Measurements from ENCODE around the gene YTHDF1. TPM values are rescaled to one million over a fixed set of nuclear protein-coding genes. Genes with fewer than 3 reads are reported as not detected.

The YTHDF1 gene
- total RNA-seq, 1 experiment from 2014 or later = 42.6 TPM

GRCh38 chr20:63196768-63197470 lies 19.0 kb downstream of the YTHDF1 start:
- H4K20me1 ChIP-seq (ENCODE audit: insufficient read depth) = peaks cover 72% of the 10 kb centered on the region
- H3K79me2 ChIP-seq (ENCODE audit: low read depth) = peaks cover 61% of the 10 kb centered on the region
- H3K27ac ChIP-seq = no peak overlapping the region
- H3K36me3 ChIP-seq (ENCODE audit: low read depth) = peaks cover 37% of the 10 kb centered on the region; the same call in 1 of the 2 replicates
- no peaks in the 10 kb centered on the region for H3K4me1 ChIP-seq (replicated peaks; ENCODE audit: insufficient read depth)
- no TSS peak for BruUV-seq (replicated peaks)
- no peaks in the 10 kb centered on the region for H3K9me3 ChIP-seq (ENCODE audit: insufficient read depth, low read depth)
- no peaks in the 10 kb centered on the region for H3K9me2 ChIP-seq (ENCODE audit: insufficient read depth)
- ChIA-PET CTCF (no interaction called here), POLR2A (ENCODE audit: unreplicated experiment) (interaction anchor here (0.5 kb wide), 1 partner anchor 403 kb away, joined by 4 read pairs; no protein-coding TSS in a partner anchor)
- no peaks in the 10 kb centered on the region for H3K27me3 ChIP-seq (ENCODE audit: insufficient read depth, low read depth)
- DNase-seq = no peak
- TF ChIP-seq, protein P1, sequence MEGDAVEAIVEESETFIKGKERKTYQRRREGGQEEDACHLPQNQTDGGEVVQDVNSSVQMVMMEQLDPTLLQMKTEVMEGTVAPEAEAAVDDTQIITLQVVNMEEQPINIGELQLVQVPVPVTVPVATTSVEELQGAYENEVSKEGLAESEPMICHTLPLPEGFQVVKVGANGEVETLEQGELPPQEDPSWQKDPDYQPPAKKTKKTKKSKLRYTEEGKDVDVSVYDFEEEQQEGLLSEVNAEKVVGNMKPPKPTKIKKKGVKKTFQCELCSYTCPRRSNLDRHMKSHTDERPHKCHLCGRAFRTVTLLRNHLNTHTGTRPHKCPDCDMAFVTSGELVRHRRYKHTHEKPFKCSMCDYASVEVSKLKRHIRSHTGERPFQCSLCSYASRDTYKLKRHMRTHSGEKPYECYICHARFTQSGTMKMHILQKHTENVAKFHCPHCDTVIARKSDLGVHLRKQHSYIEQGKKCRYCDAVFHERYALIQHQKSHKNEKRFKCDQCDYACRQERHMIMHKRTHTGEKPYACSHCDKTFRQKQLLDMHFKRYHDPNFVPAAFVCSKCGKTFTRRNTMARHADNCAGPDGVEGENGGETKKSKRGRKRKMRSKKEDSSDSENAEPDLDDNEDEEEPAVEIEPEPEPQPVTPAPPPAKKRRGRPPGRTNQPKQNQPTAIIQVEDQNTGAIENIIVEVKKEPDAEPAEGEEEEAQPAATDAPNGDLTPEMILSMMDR (conservative IDR thresholded peaks at IDR 0.05) = no peak
- no peak for TF ChIP-seq EZH2 (IDR thresholded peaks at IDR 0.05; ENCODE audit: low read depth)
- no peak overlapping the region for H2AFZ ChIP-seq
- H3K4me3 ChIP-seq = no peak overlapping the region
- peaks cover 34% of the 10 kb centered on the region for H3F3A ChIP-seq (ENCODE audit: insufficient read depth, low read depth)
- intact Hi-C loops (cut with micrococcal nuclease; ENCODE audit: unreplicated experiment) = no loop called here
- no peak overlapping the region for H3K4me2 ChIP-seq

GRCh38 chr20:63194797-63195173 lies 21.1 kb downstream of the YTHDF1 start:
- no peak overlapping the region for H3K4me2 ChIP-seq

GRCh38 chr20:63194007-63194796 lies 21.7 kb downstream of the YTHDF1 start:
- H3K4me2 ChIP-seq = no peak overlapping the region
- 0 out of 2 replicates have a peak, but pooled peaks cover 25% of the 10 kb centered on the region for H3K36me3 ChIP-seq (ENCODE audit: low read depth)
- intact Hi-C loops (cut with micrococcal nuclease; ENCODE audit: unreplicated experiment) = no loop called here
- peaks cover 45% of the 10 kb centered on the region for H4K20me1 ChIP-seq (ENCODE audit: insufficient read depth)
- H3K79me2 ChIP-seq (ENCODE audit: low read depth) = peaks cover 34% of the 10 kb centered on the region
- H3F3A ChIP-seq (ENCODE audit: insufficient read depth, low read depth) = peaks cover 37% of the 10 kb centered on the region; the same call in 1 of the 2 replicates
- TF ChIP-seq EZH2 (IDR thresholded peaks at IDR 0.05; ENCODE audit: low read depth) = no peak
- TF ChIP-seq, protein P1 (conservative IDR thresholded peaks at IDR 0.05) = no peak
- H3K27me3 ChIP-seq (ENCODE audit: insufficient read depth, low read depth) = no peaks in the 10 kb centered on the region
- H3K9me2 ChIP-seq (ENCODE audit: insufficient read depth) = no peaks in the 10 kb centered on the region
- peaks cover 11% of the 10 kb centered on the region for H3K4me1 ChIP-seq (replicated peaks; ENCODE audit: insufficient read depth)
- POLR2A ChIA-PET (ENCODE audit: unreplicated experiment) = no interaction called here
- H3K4me3 ChIP-seq = no peak overlapping the region
- BruUV-seq (replicated peaks) = no TSS peak
- no peak overlapping the region for H3K27ac ChIP-seq
- H2AFZ ChIP-seq = no peak overlapping the region
- H3K9me3 ChIP-seq (ENCODE audit: insufficient read depth, low read depth) = no peaks in the 10 kb centered on the region
- CTCF ChIA-PET = no interaction called here
- no peak for DNase-seq

More at GRCh38 chr20:63194797-63195173, 21.1 kb downstream of the YTHDF1 start:
- no peaks in the 10 kb centered on the region for H3K9me2 ChIP-seq (ENCODE audit: insufficient read depth)
- H3K9me3 ChIP-seq (ENCODE audit: insufficient read depth, low read depth) = no peaks in the 10 kb centered on the region
- no peak for DNase-seq
- ChIA-PET CTCF (no interaction called here), POLR2A (ENCODE audit: unreplicated experiment) (interaction anchor here (0.7 kb wide), 1 partner anchor 461 kb away, joined by 4 read pairs; no protein-coding TSS in a partner anchor)
- H3K27me3 ChIP-seq (ENCODE audit: insufficient read depth, low read depth) = no peaks in the 10 kb centered on the region
- intact Hi-C loops (cut with micrococcal nuclease; ENCODE audit: unreplicated experiment) = no loop called here
- H2AFZ ChIP-seq = no peak overlapping the region
- peaks cover 11% of the 10 kb centered on the region for H3K4me1 ChIP-seq (replicated peaks; ENCODE audit: insufficient read depth)
- 0 out of 2 replicates have a peak, but pooled peaks cover 25% of the 10 kb centered on the region for H3K36me3 ChIP-seq (ENCODE audit: low read depth)
- TF ChIP-seq EZH2 (IDR thresholded peaks at IDR 0.05; ENCODE audit: low read depth) = no peak
- TF ChIP-seq, protein P1 (conservative IDR thresholded peaks at IDR 0.05) = no peak
- peaks cover 40% of the 10 kb centered on the region for H3K79me2 ChIP-seq (ENCODE audit: low read depth)
- no peak overlapping the region for H3K4me3 ChIP-seq
- no TSS peak for BruUV-seq (replicated peaks)
- H3K27ac ChIP-seq = no peak overlapping the region
- peaks cover 39% of the 10 kb centered on the region; the same call in 1 of the 2 replicates for H3F3A ChIP-seq (ENCODE audit: insufficient read depth, low read depth)
- H4K20me1 ChIP-seq (ENCODE audit: insufficient read depth) = peaks cover 50% of the 10 kb centered on the region
